Neuronal stem cell (in vitro differentiated cells): Measurements from ENCODE around the gene NCAPG.

ENCODE experiments used
- DNase-seq: peaks from one replicate; pipeline ENCODE4 v3.0.0-alpha.2; 2013; ENCODE audit warnings: low spot score
- H2AFZ ChIP-seq: one replicate; pipeline ENCODE4 v1.6.1; 2013; ENCODE audit warnings: mild to moderate bottlenecking, low read length, inconsistent platforms
- H2AK5ac ChIP-seq: 2 replicates; pipeline ENCODE4 v1.6.1; 2013; ENCODE audit warnings: low read depth, mild to moderate bottlenecking, inconsistent platforms, low read length, moderate library complexity, mixed read lengths
- H2BK120ac ChIP-seq: 2 replicates; pipeline ENCODE4 v1.6.1; 2013; ENCODE audit warnings: low read depth, mild to moderate bottlenecking, inconsistent platforms, low read length, moderate library complexity, mixed read lengths
- H2BK12ac ChIP-seq: one replicate; pipeline ENCODE4 v1.6.1; 2013; ENCODE audit warnings: low read length, inconsistent platforms
- H2BK15ac ChIP-seq: 2 replicates; pipeline ENCODE4 v1.6.1; 2013; ENCODE audit warnings: mild to moderate bottlenecking, low read length, inconsistent platforms, mixed read lengths
- H2BK5ac ChIP-seq: one replicate; pipeline ENCODE4 v1.6.1; 2013; ENCODE audit warnings: inconsistent platforms, mild to moderate bottlenecking, low read length, moderate library complexity
- H3K14ac ChIP-seq: one replicate; pipeline ENCODE4 v1.6.1; 2013; ENCODE audit warnings: low read length, inconsistent platforms
- H3K18ac ChIP-seq: 2 replicates; pipeline ENCODE4 v1.6.1; 2013; ENCODE audit warnings: low read length, inconsistent platforms
- H3K23ac ChIP-seq: 2 replicates; pipeline ENCODE4 v1.6.1; 2013; ENCODE audit warnings: low read depth, mild to moderate bottlenecking, mixed read lengths, low read length, inconsistent platforms; ENCODE audit not compliant: poor library complexity
- H3K27ac ChIP-seq: replicated peaks from 3 replicates; pipeline ENCODE4 v1.5.1; 2013; ENCODE audit warnings: low read length, inconsistent platforms
- H3K27me3 ChIP-seq, 3 experiments: 2 replicates each; pipeline ENCODE4 v1.6.1; 2013; ENCODE audit warnings: low read length in 3 of 3, mild to moderate bottlenecking in 2 of 3, inconsistent platforms in 1 of 3, low read depth in 1 of 3, mixed read lengths in 1 of 3, moderate library complexity in 1 of 3; ENCODE audit not compliant: control insufficient read depth in 3 of 3, insufficient read depth in 3 of 3
- H3K36me3 ChIP-seq, 2 donors: replicated peaks in 1 of 2; 2 replicates each; pipeline ENCODE4 v1.6.1; 2013; ENCODE audit warnings: low read length in 2 of 2; ENCODE audit not compliant: control insufficient read depth in 2 of 2, insufficient read depth in 2 of 2
- H3K4ac ChIP-seq: 2 replicates; pipeline ENCODE4 v1.6.1; 2013; ENCODE audit warnings: inconsistent platforms, mild to moderate bottlenecking, low read length, moderate library complexity
- H3K4me1 ChIP-seq, 2 donors: 1 replicate in 1 of 2; 2 replicates in 1 of 2; pipeline ENCODE4 v1.6.1; 2013; ENCODE audit warnings: low read length in 2 of 2, low read depth in 1 of 2; ENCODE audit not compliant: control insufficient read depth in 2 of 2, insufficient read depth in 1 of 2
- H3K4me2 ChIP-seq: one replicate; pipeline ENCODE4 v1.6.1; 2013; ENCODE audit warnings: mild to moderate bottlenecking, low read length, inconsistent platforms; ENCODE audit not compliant: insufficient read depth, poor library complexity, severe bottlenecking
- H3K4me3 ChIP-seq, 2 donors: 2 replicates each; pipeline ENCODE4 v1.5.1; 2013; ENCODE audit warnings: low read length in 2 of 2, mild to moderate bottlenecking in 2 of 2, inconsistent platforms in 1 of 2, moderate library complexity in 1 of 2
- H3K79me1 ChIP-seq: one replicate; pipeline ENCODE4 v1.6.1; 2013; ENCODE audit warnings: low read depth, mild to moderate bottlenecking, inconsistent platforms, low read length, moderate library complexity
- H3K9ac ChIP-seq: one replicate; pipeline ENCODE4 v1.6.1; 2013; ENCODE audit warnings: mild to moderate bottlenecking, low read depth, low read length, inconsistent platforms; ENCODE audit not compliant: poor library complexity
- H3K9me3 ChIP-seq, 2 donors: replicated peaks in 1 of 2; 2 replicates each; pipeline versions ENCODE3 to v1.6.1; 2013; ENCODE audit warnings: low read length in 2 of 2, mild to moderate bottlenecking in 2 of 2, inconsistent platforms in 1 of 2, low read depth in 1 of 2, mixed read lengths in 1 of 2, moderate library complexity in 1 of 2; ENCODE audit not compliant: control insufficient read depth in 2 of 2, insufficient read depth in 1 of 2
- H4K8ac ChIP-seq: one replicate; pipeline ENCODE4 v1.6.1; 2013; ENCODE audit warnings: low read depth, mild to moderate bottlenecking, inconsistent platforms, low read length, moderate library complexity
- H4K91ac ChIP-seq: one replicate; pipeline ENCODE4 v1.6.1; 2013; ENCODE audit warnings: low read length, low read depth, mild to moderate bottlenecking, inconsistent platforms; ENCODE audit not compliant: poor library complexity
- WGBS, 2 donors: extraction: QIAGEN DNeasy Blood & Tissue Kit; methylation state at CpG; one replicate each; pipeline ENCODE4 v1.1.7; 2013; ENCODE audit warnings: missing lambda C conversion rate in 2 of 2, mixed read lengths in 1 of 2; ENCODE audit not compliant: insufficient read length in 2 of 2, insufficient replicate concordance in 1 of 2; ENCODE audit errors: extremely low coverage in 2 of 2; 5-methylcytosine and 5-hydroxymethylcytosine counted together

Gene NCAPG

GRCh38 chr4:17877661-17878060 is 66.9 kb downstream of the NCAPG start:
- no peak overlapping the region for H3K4ac ChIP-seq
- peaks cover 0 to 40% of the 10 kb centered on the region in 2 donors for H3K36me3 ChIP-seq
- H2BK5ac ChIP-seq = no peak overlapping the region
- H4K91ac ChIP-seq = no peak overlapping the region
- no peak overlapping the region for H2BK12ac ChIP-seq
- H2AK5ac ChIP-seq = no peak overlapping the region
- H4K8ac ChIP-seq = no peak overlapping the region
- H3K79me1 ChIP-seq = no peaks in the 10 kb centered on the region
- no peak overlapping the region for H2AFZ ChIP-seq
- no peak overlapping the region for H3K14ac ChIP-seq
- no peaks in the 10 kb centered on the region for H3K27me3 ChIP-seq
- WGBS, 2 donors = no CpG with 5 or more reads among the region's 5 CpGs
- peaks cover 0 to 13% of the 10 kb centered on the region in 2 donors for H3K9me3 ChIP-seq
- H3K9ac ChIP-seq = no peak overlapping the region
- no peak for DNase-seq
- no peak overlapping the region for H3K4me2 ChIP-seq
- H2BK120ac ChIP-seq = no peak overlapping the region
- no peak overlapping the region for H3K27ac ChIP-seq
- H3K4me3 ChIP-seq = no peak overlapping the region
- no peak overlapping the region for H2BK15ac ChIP-seq
- H3K4me1 ChIP-seq = no peaks in the 10 kb centered on the region
- no peak overlapping the region for H3K23ac ChIP-seq
- no peak overlapping the region for H3K18ac ChIP-seq

- no peak for DNase-seq
- Histone ChIP-seq H3K79me1 (no peaks in the 10 kb centered on the region), H2BK15ac (no peak overlapping the region), H4K91ac (no peak overlapping the region), H3K4ac (no peak overlapping the region), H3K27me3 (no peaks in the 10 kb centered on the region), H3K36me3 (peaks cover 4 to 56% of the 10 kb centered on the region in 2 donors), H2AK5ac (no peak overlapping the region), H3K4me1 (no peaks in the 10 kb centered on the region), H3K9ac (no peak overlapping the region), H2AFZ (no peak overlapping the region), H2BK120ac (no peak overlapping the region), H3K9me3 (no peaks in the 10 kb centered on the region), H3K18ac (no peak overlapping the region), H3K27ac (no peak overlapping the region), H3K14ac (no peak overlapping the region), H3K4me2 (no peak overlapping the region), H2BK12ac (no peak overlapping the region), H3K23ac (no peak overlapping the region), H2BK5ac (no peak overlapping the region), H3K4me3 (no peak overlapping the region), H4K8ac (no peak overlapping the region)
- no CpG with 5 or more reads among the region's 2 CpGs for WGBS, 2 donors
Measured at GRCh38 chr4:17884063-17884462, 73.3 kb downstream of the NCAPG start.

GRCh38 chr4:17884511-17884910 is 73.7 kb downstream of the NCAPG start:
- Histone ChIP-seq H3K79me1 (no peaks in the 10 kb centered on the region), H2BK12ac (no peak overlapping the region), H2BK5ac (no peak overlapping the region), H3K4ac (no peak overlapping the region), H2BK15ac (no peak overlapping the region), H3K4me2 (no peak overlapping the region), H2AK5ac (no peak overlapping the region), H3K36me3 (peaks cover 4 to 56% of the 10 kb centered on the region in 2 donors), H2BK120ac (no peak overlapping the region), H4K91ac (no peak overlapping the region), H3K4me3 (no peak overlapping the region), H3K14ac (no peak overlapping the region), H3K27me3 (no peaks in the 10 kb centered on the region), H3K4me1 (peaks cover 0 to 2% of the 10 kb centered on the region in 2 donors), H3K9me3 (no peaks in the 10 kb centered on the region), H4K8ac (no peak overlapping the region), H3K9ac (no peak overlapping the region), H3K27ac (no peak overlapping the region), H3K23ac (no peak overlapping the region), H2AFZ (no peak overlapping the region), H3K18ac (no peak overlapping the region)
- WGBS, 2 donors = no CpG with 5 or more reads among the region's 2 CpGs
- no peak for DNase-seq

GRCh38 chr4:17889692-17890091 is 78.9 kb downstream of the NCAPG start:
- Histone ChIP-seq H2AK5ac (no peak overlapping the region), H4K91ac (no peak overlapping the region), H3K27ac (no peak overlapping the region), H3K27me3 (no peaks in the 10 kb centered on the region), H3K4ac (no peak overlapping the region), H3K4me2 (no peak overlapping the region), H3K79me1 (no peaks in the 10 kb centered on the region), H3K9ac (no peak overlapping the region), H3K18ac (no peak overlapping the region), H3K9me3 (no peaks in the 10 kb centered on the region), H3K23ac (no peak overlapping the region), H3K4me1 (peaks cover 0 to 3% of the 10 kb centered on the region in 2 donors), H3K36me3 (peaks cover 0 to 39% of the 10 kb centered on the region in 2 donors), H2BK120ac (no peak overlapping the region), H2BK5ac (no peak overlapping the region), H2BK12ac (no peak overlapping the region), H2BK15ac (no peak overlapping the region), H3K14ac (no peak overlapping the region), H4K8ac (no peak overlapping the region), H2AFZ (no peak overlapping the region), H3K4me3 (no peak overlapping the region)
- DNase-seq = no peak
- WGBS, 2 donors = no CpG with 5 or more reads among the region's 1 CpG
